CD1c-positive myeloid dendritic cell (primary cell): ENCODE measurements around the gene PYGM.

Source experiments
- DNase-seq: peaks from one replicate; pipeline ENCODE4 v3.0.0-alpha.2; 2016; ENCODE audit errors: extremely low spot score

The PYGM gene

GRCh38 chr11:64759722-64760719 is at the start of gene PYGM:
Gene PYGM, minus strand, starts transcription at chr11:64759974. Its CDS starts 76 bp downstream, at chr11:64759898.
- no peak for DNase-seq

GRCh38 chr11:64805481-64805880 is 45.7 kb upstream of the PYGM start:
- no peak for DNase-seq

DNA sequence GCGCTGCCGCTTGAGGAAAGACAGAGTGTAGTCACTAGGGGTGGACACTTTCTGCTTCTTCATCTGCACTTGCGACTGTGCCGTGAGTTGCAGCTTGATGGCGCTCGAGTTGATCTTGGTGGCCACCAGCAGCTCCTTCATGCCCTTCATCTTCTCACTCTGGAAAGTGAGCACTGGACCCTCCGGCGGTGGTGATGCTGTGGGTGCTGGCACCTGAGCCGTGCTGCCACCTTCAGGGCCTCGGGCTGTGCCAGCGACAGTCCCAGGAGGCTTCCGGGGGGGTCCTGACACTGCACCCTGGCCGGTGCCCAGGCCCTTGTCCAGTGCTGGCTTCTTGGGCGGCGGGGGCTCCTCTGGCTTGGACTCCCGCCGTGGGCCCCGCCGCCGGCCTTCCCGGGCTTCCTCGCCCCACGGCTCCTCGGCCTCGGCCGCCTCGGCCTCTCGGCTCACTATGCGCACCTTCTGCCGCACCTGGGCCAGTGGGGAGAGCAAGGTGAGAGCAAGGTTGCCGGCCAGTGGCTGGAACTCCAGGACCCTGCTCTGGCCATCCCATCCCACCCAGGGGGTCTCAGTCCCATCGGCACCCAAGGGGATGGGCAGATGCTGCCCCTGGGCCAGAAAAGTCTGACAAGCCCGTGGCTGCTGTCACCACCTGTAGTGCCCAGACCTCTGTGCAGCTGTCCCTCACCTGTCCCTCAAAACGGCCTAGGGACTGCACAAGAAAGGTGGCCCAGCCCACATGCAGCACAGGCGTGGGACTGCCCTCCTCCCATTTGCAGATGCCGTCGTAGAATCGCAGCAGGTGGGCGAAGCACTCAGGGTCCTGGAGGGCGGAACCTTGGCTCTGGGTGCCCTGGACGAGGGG is 44.8 kb upstream of the PYGM start:
- no peak for DNase-seq

DNA sequence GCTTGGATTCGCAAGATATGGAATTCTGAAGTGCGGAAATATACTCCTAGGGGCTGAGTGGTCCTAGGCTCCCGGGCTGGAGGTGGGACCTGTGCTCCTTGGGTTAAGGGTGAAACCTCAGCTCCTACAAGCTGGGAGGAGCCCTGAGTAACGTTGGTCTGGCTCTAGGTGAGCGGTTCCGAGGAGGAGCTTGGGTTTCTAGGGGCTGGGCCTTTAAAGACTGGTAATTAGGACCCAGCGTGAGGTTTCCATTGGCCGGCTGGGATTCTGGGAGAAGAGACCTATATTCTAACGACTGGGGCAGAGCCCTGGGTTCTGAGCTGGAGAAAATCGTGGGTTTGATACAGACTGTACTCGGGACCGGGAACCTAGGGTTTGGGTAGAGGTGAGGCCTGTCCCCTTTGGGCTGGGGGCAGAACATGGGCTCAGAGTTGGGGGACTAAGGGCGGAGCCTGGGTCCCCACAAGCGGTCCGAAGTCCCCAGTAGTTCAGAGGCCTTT is 44.1 kb upstream of the PYGM start:
- no peak for DNase-seq

GRCh38 chr11:64803158-64803845 is 43.5 kb upstream of the PYGM start, which contains the start of gene MAP4K2:
Gene MAP4K2, minus strand, starts transcription at chr11:64803214. Its CDS starts 65 bp downstream, at chr11:64803149.
- peak; percentile 94 for DNase-seq

DNA sequence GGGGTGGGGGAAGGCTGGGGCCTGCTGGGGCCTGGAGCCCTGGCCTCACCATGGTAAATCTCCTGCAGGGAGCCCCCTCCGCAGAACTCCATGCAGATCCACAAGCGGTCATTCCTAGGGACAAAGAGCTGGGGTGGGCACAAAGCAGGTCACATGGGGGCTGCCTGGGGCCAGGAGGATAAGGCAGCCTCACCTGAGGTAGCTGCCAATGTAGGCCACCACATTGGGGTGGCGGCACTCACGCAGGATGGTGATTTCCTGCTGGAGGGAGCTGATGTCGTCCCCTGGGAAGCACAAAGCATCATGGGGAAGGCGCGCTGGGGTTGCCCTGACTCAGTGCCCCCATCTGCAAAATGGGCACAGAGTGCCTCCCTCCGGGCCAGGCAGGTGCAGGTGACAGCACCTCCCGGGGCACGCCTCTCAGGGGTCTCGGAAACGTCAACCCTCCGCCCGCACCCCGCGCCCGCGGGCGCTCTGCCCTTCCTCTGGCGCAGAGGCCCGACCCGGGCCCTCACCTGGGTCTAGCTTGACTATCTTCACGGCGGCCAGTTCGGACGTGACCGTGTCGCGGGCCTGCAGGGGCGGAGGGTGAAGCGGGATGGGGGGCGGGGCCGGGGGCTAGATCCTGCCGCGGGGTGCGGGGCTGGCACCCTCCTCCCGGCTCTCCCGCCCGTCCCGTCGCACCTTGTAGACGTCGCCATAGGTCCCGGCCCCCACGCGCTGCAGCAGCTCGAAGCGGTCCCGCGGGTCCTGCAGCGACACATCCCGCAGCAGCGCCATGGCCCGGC is 42.8 kb upstream of the PYGM start:
- no peak for DNase-seq

DNA sequence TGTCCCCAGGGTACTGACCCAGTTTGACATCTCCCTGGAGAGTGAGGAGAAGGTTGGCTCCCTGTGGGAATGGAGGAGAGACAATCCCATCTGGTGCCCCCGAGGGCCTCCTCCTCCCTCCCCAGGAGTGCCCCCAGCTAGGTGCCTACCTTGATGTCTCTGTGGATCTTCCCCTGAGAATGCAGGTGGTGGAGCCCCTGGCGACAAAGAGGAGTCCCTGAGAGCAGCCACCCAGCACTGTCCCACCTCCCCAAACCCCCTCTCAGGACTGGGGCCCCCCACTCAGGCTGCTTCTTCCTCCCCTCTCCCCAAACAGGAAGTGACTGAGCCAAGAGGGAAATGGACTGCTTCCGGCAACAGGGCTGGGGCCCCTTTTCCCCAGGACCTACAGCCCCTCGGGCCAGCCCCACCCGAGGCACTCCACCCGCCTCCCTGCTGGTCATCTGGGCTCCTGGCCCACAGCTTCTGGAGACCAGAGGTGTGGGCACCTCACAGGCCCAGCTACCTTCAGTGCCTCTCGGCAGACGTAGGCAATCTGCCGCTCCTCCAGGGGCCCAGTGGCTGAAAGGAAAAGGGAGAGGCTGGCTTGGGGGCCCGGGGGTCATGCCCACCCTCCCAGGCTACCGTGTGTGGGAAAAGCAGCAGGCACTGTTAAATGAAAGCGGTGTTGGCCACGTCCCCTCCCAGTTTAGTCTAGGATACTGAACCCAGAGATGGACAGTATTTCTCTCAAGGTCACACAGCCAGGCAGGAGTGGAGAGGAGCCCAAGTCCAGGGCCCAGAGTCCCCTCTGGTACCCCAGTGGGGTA is 42.0 kb upstream of the PYGM start:
- DNase-seq: no peak

- no peak for DNase-seq
These were observed 41.3 kb upstream of the PYGM start for GRCh38 chr11:64801158-64801464.

- DNase-seq: no peak
These were observed 40.8 kb upstream of the PYGM start for GRCh38 chr11:64800303-64801157.

- no peak for DNase-seq
These were observed 40.0 kb upstream of the PYGM start for GRCh38 chr11:64799623-64800302.

- DNase-seq: no peak
These were observed 39.5 kb upstream of the PYGM start for GRCh38 chr11:64799256-64799622.

GRCh38 chr11:64796757-64797541 is 37.2 kb upstream of the PYGM start:
- DNase-seq: no peak

DNA sequence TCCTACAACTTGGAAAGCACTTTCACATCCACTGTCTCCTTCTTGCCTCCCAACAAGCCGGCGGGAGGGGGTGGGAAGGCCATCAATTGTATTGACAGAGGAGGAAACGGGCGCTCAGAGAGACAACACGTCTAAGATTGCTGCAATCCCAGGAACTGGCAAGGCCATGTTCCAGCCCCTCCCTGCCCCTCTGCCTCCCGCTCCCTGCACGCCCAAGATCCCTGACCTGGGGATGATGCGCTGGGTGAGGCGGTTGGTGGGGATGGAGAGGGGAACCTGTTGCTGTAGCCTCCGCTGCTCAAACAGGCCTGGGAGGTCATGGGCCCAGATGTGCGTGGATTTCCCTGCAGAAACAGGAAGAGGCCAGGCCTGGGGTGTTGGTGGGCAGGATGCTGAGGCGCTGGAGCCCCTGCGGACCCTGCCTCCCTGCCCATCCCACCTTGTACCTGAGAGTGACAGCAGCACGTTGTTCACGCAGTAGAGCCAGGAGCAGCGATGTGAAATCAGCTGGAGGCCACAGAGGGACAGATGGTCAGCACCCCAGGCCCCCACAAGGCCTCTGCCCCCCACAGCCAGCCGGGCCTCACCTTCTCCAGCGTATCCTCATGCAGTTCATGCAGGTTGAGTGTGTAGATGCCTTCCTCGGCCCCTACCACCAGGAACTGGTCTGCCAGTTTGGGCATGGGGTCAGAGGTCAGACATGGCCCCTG is 36.4 kb upstream of the PYGM start:
- no peak for DNase-seq

DNA sequence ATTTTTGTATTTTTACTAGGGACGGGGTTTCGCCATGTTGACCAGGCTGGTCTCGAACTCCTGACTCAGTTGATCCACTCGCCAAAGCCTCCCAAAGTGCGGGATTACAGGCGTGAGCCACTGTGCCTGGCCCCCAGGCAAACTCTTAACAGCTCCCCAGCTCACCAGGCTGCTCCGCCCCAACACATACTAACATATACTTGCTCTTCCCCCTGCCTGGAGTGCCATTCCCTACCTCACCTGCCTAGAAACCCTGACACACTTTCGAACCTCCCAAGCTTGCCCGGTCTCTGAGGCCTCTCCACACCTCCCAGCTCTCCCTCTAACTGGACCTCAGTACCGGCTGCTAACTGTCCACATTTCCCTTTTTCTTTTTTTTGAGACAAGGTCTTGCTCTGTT is 34.8 kb upstream of the PYGM start:
- no peak for DNase-seq

DNA sequence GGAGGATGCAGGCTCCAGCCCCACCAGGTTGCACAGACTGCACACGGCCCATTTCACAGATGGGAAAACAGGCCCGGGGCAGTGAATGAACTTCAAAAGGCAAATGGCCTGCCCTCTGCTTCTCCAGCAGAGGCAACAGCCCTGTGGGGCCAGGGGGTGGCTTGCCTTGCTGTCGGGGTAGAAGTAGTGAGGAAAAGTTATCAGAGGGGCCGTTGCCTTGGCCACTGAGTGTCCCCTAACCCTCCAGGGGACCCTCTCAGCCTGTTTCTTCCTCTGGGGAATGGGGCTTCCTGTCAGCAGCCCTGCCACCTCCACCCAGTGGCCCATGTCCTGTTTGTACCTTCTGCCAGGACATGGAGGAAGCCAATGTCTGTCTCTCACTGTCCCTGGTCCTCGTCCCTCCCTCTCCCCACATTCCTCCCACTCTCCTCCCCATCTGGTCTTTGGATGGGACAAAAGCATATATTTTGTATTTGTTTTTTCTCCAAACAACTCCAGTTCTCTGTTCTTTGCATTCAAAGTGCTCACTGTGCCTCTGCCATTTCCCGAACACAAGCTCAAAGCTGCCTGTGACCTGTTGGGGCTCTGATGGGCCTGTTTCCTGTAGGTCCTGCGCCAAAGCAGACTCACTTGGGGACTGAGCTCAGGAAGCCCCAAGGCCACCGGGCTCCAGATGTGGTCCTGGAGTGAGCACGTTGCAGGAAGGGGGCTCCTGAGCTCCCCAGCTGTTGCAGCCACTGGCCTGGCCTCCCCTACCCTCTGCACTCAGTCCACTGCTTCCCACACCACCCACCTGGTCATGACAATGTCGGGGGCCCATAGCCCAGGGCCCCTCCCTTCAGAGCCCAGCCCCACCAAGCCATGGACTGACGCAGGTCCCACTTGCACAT is 33.7 kb upstream of the PYGM start:
- DNase-seq: no peak

DNA sequence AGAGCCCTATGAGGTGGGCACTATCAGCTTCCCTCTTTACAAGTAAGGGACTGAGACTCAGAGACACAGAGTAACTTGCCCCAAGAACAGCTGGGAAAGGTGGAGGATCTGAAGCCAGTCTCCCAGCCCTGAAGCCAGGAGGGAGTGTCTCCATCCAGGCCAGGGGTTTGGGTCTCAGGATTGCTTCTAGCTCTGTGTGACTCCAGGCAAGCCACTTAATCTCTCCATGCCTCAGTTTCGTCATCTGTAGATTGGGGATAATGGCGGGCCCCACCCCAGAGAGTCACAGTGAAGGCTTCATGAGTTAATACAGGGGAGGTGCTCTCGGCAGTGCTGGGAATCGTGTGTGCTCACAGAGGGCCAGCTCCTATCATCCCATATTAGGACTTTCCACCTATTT is 32.7 kb upstream of the PYGM start:
- DNase-seq: no peak
